Neural progenitor cell (in vitro differentiated cells): ENCODE measurements around the gene ZNF622. TPM values are rescaled to one million over a fixed set of nuclear protein-coding genes. Genes with fewer than 3 reads are reported as not detected.

ENCODE experiments used
- DNase-seq: peaks from one replicate; pipeline ENCODE4 v3.0.0-alpha.2; 2016; ENCODE audit warnings: low spot score
- H2AFZ ChIP-seq: fragments of 200-600 bp; sonication (generic); replicated peaks from 2 replicates; pipeline ENCODE4 v1.6.1; 2016; ENCODE audit warnings: antibody characterized with exemption
- H3F3A ChIP-seq: fragments of 200-600 bp; sonication (generic); 2 replicates; pipeline ENCODE4 v1.6.1; 2016; ENCODE audit warnings: antibody characterized with exemption, low read depth
- H3K27ac ChIP-seq: fragments of 200-600 bp; sonication (generic); 2 replicates; pipeline ENCODE4 v1.5.1; 2016; ENCODE audit warnings: mild to moderate bottlenecking
- H3K27me3 ChIP-seq: fragments of 200-600 bp; sonication (generic); 2 replicates; pipeline ENCODE4 v1.6.1; 2016; ENCODE audit warnings: mild to moderate bottlenecking, moderate library complexity
- H3K36me3 ChIP-seq: fragments of 200-600 bp; sonication (generic); 2 replicates; pipeline ENCODE4 v1.5.1; 2016
- H3K4me1 ChIP-seq: fragments of 200-600 bp; sonication (generic); 2 replicates; pipeline ENCODE4 v1.6.1; 2016; ENCODE audit warnings: mixed run types
- H3K4me2 ChIP-seq: fragments of 200-600 bp; sonication (generic); 2 replicates; pipeline ENCODE4 v1.6.1; 2016
- H3K4me3 ChIP-seq: fragments of 200-600 bp; sonication (generic); 2 replicates; pipeline ENCODE4 v1.5.1; 2016
- H3K79me2 ChIP-seq: fragments of 200-600 bp; sonication (generic); 2 replicates; pipeline ENCODE4 v1.6.1; 2016; ENCODE audit warnings: low read depth
- H3K9ac ChIP-seq: fragments of 200-600 bp; sonication (generic); 2 replicates; pipeline ENCODE4 v1.6.1; 2016
- H3K9me3 ChIP-seq: fragments of 200-600 bp; sonication (generic); 2 replicates; pipeline ENCODE4 v1.5.1; 2016; ENCODE audit warnings: low read depth
- H4K20me1 ChIP-seq: fragments of 200-600 bp; sonication (generic); 2 replicates; pipeline ENCODE4 v1.6.1; 2016; ENCODE audit warnings: low read depth
- H3K27ac Mint-ChIP-seq: 3 replicates; pipeline ENCODE4 v1.8.0; 2021; ENCODE audit warnings: mixed read lengths
- H3K27me3 Mint-ChIP-seq: 2 replicates; pipeline ENCODE4 v1.8.0; 2022; ENCODE audit warnings: low read depth, mild to moderate bottlenecking, inconsistent platforms, moderate library complexity, mixed read lengths; ENCODE audit not compliant: insufficient read depth
- H3K36me3 Mint-ChIP-seq: 3 replicates; pipeline ENCODE4 v1.8.0; 2021; ENCODE audit warnings: mixed read lengths
- H3K4me1 Mint-ChIP-seq: 3 replicates; pipeline ENCODE4 v1.8.0; 2021; ENCODE audit warnings: mixed read lengths
- H3K4me3 Mint-ChIP-seq: 3 replicates; pipeline ENCODE4 v1.8.0; 2021; ENCODE audit warnings: mild to moderate bottlenecking, moderate library complexity, mixed read lengths
- H3K9me3 Mint-ChIP-seq: 3 replicates; pipeline ENCODE4 v1.8.0; 2020; ENCODE audit warnings: mixed read lengths
- EZH2 ChIP-seq: fragments of 200-600 bp; sonication (generic); IDR thresholded peaks from 2 replicates; pipeline ENCODE4 v1.6.1; 2017; ENCODE audit warnings: antibody characterized with exemption, mild to moderate bottlenecking, moderate library complexity
- EZH2phosphoT487 ChIP-seq: fragments of 200-600 bp; sonication (generic); IDR thresholded peaks from 2 replicates; pipeline ENCODE4 v1.6.1; 2017; ENCODE audit warnings: antibody characterized with exemption
- total RNA-seq: library from RNA; depleted of rRNA; stranded (reverse); fragments of >200 nt; gene quantifications from 2 replicates; pipeline ENCODE4 v1.2.3, GENCODE V29; 2015; ENCODE audit warnings: low replicate concordance
- TF ChIP-seq, protein P1 (sequence below): fragments of 200-600 bp; sonication (generic); IDR thresholded peaks from 2 replicates; pipeline ENCODE4 v1.5.1; 2017; ENCODE audit warnings: antibody characterized with exemption, mild to moderate bottlenecking

Gene ZNF622, protein sequence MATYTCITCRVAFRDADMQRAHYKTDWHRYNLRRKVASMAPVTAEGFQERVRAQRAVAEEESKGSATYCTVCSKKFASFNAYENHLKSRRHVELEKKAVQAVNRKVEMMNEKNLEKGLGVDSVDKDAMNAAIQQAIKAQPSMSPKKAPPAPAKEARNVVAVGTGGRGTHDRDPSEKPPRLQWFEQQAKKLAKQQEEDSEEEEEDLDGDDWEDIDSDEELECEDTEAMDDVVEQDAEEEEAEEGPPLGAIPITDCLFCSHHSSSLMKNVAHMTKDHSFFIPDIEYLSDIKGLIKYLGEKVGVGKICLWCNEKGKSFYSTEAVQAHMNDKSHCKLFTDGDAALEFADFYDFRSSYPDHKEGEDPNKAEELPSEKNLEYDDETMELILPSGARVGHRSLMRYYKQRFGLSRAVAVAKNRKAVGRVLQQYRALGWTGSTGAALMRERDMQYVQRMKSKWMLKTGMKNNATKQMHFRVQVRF
- total RNA-seq, result 14.6 and 21.8 TPM in 2 replicates

DNA sequence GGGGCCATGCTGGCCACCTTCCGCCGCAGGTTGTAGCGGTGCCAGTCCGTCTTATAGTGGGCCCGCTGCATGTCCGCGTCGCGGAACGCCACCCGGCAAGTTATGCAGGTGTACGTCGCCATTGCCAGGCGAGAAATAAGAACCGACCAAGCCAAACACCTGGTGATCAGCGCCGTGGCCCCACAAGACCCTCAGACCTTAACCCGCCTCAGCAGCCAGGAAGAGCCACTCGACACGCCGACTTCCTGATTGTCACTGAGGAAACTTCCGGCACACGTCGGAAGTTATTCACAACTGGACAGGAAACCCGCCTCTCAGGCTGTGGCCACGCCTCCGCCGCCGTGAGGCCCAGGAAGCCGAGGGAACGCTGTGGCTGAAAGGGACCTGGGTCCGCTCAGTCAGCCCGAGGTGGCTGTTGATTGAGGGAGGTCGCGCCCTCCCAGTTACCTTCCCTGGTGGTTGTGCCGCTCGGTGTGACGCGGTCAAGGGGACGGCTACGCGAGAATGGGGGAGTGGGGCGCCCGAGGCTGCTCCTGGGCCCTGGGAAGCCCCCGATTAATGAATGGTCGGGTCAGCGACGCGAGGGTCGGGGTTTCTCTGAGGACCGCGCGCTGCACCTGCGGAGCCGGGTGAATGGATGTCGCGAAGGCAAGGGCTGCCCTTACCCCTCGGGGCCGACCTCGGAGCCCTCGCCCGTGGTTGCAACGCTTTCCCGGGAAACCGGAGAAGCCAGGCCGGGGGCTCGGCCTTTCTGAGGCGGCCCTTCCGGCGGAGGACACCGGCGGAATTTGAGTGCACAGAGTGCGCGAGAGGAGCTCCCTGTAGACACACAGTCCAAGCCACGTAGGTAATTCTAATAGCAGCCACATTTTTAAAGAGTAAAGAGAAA lies at the start of gene ZNF622:
ZNF622 (minus strand) TSS at position 257 of the 889 bp plus-strand sequence; CDS start at position 122, 135 bp downstream.
- Mint-ChIP-seq H3K4me3 (peak within 1 kb of the TSS; percentile 96), H3K36me3 (peaks cover 14% of the 10 kb centered on the region), H3K4me1 (peaks cover 44% of the 10 kb centered on the region), H3K27me3 (no peaks in the 10 kb centered on the region), H3K9me3 (no peaks in the 10 kb centered on the region), H3K27ac (peak within 1 kb of the TSS; percentile 88)
- Histone ChIP-seq H4K20me1 (peaks cover 45% of the 10 kb centered on the region), H2AFZ (peak within 1 kb of the TSS; percentile 53), H3K4me2 (peak within 1 kb of the TSS; percentile 98), H3K27ac (no peak within 1 kb of the TSS), H3K9me3 (no peaks in the 10 kb centered on the region), H3K4me1 (peaks cover 18% of the 10 kb centered on the region), H3K79me2 (peaks cover 54% of the 10 kb centered on the region), H3K4me3 (peak within 1 kb of the TSS; percentile 67), H3K27me3 (no peaks in the 10 kb centered on the region), H3K36me3 (peaks cover under 1% of the 10 kb centered on the region), H3K9ac (peak within 1 kb of the TSS; percentile 62), H3F3A (no peaks in the 10 kb centered on the region)
- DNase-seq, result peak; percentile 96
- TF ChIP-seq EZH2phosphoT487 (no peak), EZH2 (peak; percentile 33)

GRCh38 chr5:16510098-16510497 lies 44.5 kb upstream of the ZNF622 start:
- no peak overlapping the region for H3K4me3 Mint-ChIP-seq
- TF ChIP-seq EZH2phosphoT487, result no peak
- TF ChIP-seq EZH2, result no peak
- TF ChIP-seq, protein P1, sequence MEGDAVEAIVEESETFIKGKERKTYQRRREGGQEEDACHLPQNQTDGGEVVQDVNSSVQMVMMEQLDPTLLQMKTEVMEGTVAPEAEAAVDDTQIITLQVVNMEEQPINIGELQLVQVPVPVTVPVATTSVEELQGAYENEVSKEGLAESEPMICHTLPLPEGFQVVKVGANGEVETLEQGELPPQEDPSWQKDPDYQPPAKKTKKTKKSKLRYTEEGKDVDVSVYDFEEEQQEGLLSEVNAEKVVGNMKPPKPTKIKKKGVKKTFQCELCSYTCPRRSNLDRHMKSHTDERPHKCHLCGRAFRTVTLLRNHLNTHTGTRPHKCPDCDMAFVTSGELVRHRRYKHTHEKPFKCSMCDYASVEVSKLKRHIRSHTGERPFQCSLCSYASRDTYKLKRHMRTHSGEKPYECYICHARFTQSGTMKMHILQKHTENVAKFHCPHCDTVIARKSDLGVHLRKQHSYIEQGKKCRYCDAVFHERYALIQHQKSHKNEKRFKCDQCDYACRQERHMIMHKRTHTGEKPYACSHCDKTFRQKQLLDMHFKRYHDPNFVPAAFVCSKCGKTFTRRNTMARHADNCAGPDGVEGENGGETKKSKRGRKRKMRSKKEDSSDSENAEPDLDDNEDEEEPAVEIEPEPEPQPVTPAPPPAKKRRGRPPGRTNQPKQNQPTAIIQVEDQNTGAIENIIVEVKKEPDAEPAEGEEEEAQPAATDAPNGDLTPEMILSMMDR, result no peak

GRCh38 chr5:16508730-16509531 lies 43.3 kb upstream of the ZNF622 start:
- Histone ChIP-seq H3K36me3 (no peaks in the 10 kb centered on the region), H3K4me1 (peaks cover 4% of the 10 kb centered on the region), H3K9ac (no peak overlapping the region), H3K4me3 (no peak overlapping the region), H3F3A (no peaks in the 10 kb centered on the region), H3K9me3 (no peaks in the 10 kb centered on the region), H3K27ac (no peak overlapping the region), H3K27me3 (no peaks in the 10 kb centered on the region), H3K79me2 (no peaks in the 10 kb centered on the region), H2AFZ (peak overlapping the region; percentile 64), H4K20me1 (no peaks in the 10 kb centered on the region), H3K4me2 (no peak overlapping the region)
- no peak overlapping the region for H3K27ac Mint-ChIP-seq
- H3K27me3 Mint-ChIP-seq, result peaks cover 4% of the 10 kb centered on the region
- no peaks in the 10 kb centered on the region for H3K36me3 Mint-ChIP-seq
- peak; percentile 31 for DNase-seq
- H3K4me1 Mint-ChIP-seq, result peaks cover 3% of the 10 kb centered on the region
- TF ChIP-seq EZH2, result no peak
- no peak for TF ChIP-seq EZH2phosphoT487
- TF ChIP-seq, protein P1, result no peak
- no peak overlapping the region for H3K4me3 Mint-ChIP-seq
- H3K9me3 Mint-ChIP-seq, result no peaks in the 10 kb centered on the region

More at GRCh38 chr5:16510098-16510497, 44.5 kb upstream of the ZNF622 start:
- H3K36me3 ChIP-seq, result no peaks in the 10 kb centered on the region
- H4K20me1 ChIP-seq, result no peaks in the 10 kb centered on the region
- no peaks in the 10 kb centered on the region for H3K9me3 Mint-ChIP-seq
- no peak overlapping the region for H3K4me2 ChIP-seq
- H3F3A ChIP-seq, result no peaks in the 10 kb centered on the region
- H3K36me3 Mint-ChIP-seq, result no peaks in the 10 kb centered on the region
- no peak overlapping the region for H3K9ac ChIP-seq
- H2AFZ ChIP-seq, result no peak overlapping the region
- H3K27me3 Mint-ChIP-seq, result peaks cover 4% of the 10 kb centered on the region
- no peak overlapping the region for H3K27ac Mint-ChIP-seq
- H3K4me3 ChIP-seq, result no peak overlapping the region
- H3K27ac ChIP-seq, result no peak overlapping the region
- H3K27me3 ChIP-seq, result no peaks in the 10 kb centered on the region
- no peaks in the 10 kb centered on the region for H3K79me2 ChIP-seq
- no peaks in the 10 kb centered on the region for H3K9me3 ChIP-seq
- no peak for DNase-seq
- peaks cover 3% of the 10 kb centered on the region for H3K4me1 Mint-ChIP-seq
- H3K4me1 ChIP-seq, result peaks cover 4% of the 10 kb centered on the region
